Measurements from ENCODE around the gene SFMBT2.

GRCh38 chr10:7150349-7150748 is 260.5 kb downstream of the SFMBT2 start:
- TF ChIP-seq CEBPB (IDR thresholded peaks at IDR 0.05; ENCODE audit: low read depth) (no peak), EZH2 (IDR thresholded peaks at IDR 0.05) (no peak), POLR2AphosphoS5 (IDR thresholded peaks at IDR 0.05; ENCODE audit: low read depth, low read length) (no peak), SIN3A (IDR thresholded peaks at IDR 0.05; ENCODE audit: low read depth) (no peak), TCF7L2 (IDR thresholded peaks at IDR 0.05; ENCODE audit: borderline replicate concordance, extremely low read depth, insufficient read depth, insufficient read length) (no peak), POLR2A (IDR thresholded peaks at IDR 0.05; ENCODE audit: borderline replicate concordance, extremely low read depth, insufficient read depth, insufficient read length) (no peak), SRF (IDR thresholded peaks at IDR 0.05; ENCODE audit: low read depth) (no peak), RAD21 (IDR thresholded peaks at IDR 0.05; ENCODE audit: low read depth) (no peak), CBX3 (IDR thresholded peaks at IDR 0.05; ENCODE audit: low read depth) (no peak), YY1 (IDR thresholded peaks at IDR 0.05; ENCODE audit: extremely low read depth, insufficient replicate concordance, low read depth, low read length) (no peak)
- TF ChIP-seq, protein P1, sequence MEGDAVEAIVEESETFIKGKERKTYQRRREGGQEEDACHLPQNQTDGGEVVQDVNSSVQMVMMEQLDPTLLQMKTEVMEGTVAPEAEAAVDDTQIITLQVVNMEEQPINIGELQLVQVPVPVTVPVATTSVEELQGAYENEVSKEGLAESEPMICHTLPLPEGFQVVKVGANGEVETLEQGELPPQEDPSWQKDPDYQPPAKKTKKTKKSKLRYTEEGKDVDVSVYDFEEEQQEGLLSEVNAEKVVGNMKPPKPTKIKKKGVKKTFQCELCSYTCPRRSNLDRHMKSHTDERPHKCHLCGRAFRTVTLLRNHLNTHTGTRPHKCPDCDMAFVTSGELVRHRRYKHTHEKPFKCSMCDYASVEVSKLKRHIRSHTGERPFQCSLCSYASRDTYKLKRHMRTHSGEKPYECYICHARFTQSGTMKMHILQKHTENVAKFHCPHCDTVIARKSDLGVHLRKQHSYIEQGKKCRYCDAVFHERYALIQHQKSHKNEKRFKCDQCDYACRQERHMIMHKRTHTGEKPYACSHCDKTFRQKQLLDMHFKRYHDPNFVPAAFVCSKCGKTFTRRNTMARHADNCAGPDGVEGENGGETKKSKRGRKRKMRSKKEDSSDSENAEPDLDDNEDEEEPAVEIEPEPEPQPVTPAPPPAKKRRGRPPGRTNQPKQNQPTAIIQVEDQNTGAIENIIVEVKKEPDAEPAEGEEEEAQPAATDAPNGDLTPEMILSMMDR (IDR thresholded peaks at IDR 0.05 in 2 of 3, conservative IDR thresholded peaks at IDR 0.05 in 1 of 3; ENCODE audit: borderline replicate concordance in 1 of 3, insufficient read depth in 1 of 3, low read depth in 2 of 3, low read length in 2 of 3), result no peak
- TF ChIP-seq, protein P2, sequence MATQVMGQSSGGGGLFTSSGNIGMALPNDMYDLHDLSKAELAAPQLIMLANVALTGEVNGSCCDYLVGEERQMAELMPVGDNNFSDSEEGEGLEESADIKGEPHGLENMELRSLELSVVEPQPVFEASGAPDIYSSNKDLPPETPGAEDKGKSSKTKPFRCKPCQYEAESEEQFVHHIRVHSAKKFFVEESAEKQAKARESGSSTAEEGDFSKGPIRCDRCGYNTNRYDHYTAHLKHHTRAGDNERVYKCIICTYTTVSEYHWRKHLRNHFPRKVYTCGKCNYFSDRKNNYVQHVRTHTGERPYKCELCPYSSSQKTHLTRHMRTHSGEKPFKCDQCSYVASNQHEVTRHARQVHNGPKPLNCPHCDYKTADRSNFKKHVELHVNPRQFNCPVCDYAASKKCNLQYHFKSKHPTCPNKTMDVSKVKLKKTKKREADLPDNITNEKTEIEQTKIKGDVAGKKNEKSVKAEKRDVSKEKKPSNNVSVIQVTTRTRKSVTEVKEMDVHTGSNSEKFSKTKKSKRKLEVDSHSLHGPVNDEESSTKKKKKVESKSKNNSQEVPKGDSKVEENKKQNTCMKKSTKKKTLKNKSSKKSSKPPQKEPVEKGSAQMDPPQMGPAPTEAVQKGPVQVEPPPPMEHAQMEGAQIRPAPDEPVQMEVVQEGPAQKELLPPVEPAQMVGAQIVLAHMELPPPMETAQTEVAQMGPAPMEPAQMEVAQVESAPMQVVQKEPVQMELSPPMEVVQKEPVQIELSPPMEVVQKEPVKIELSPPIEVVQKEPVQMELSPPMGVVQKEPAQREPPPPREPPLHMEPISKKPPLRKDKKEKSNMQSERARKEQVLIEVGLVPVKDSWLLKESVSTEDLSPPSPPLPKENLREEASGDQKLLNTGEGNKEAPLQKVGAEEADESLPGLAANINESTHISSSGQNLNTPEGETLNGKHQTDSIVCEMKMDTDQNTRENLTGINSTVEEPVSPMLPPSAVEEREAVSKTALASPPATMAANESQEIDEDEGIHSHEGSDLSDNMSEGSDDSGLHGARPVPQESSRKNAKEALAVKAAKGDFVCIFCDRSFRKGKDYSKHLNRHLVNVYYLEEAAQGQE (IDR thresholded peaks at IDR 0.05; ENCODE audit: low read depth), result no peak
- TF ChIP-seq, protein P3, sequence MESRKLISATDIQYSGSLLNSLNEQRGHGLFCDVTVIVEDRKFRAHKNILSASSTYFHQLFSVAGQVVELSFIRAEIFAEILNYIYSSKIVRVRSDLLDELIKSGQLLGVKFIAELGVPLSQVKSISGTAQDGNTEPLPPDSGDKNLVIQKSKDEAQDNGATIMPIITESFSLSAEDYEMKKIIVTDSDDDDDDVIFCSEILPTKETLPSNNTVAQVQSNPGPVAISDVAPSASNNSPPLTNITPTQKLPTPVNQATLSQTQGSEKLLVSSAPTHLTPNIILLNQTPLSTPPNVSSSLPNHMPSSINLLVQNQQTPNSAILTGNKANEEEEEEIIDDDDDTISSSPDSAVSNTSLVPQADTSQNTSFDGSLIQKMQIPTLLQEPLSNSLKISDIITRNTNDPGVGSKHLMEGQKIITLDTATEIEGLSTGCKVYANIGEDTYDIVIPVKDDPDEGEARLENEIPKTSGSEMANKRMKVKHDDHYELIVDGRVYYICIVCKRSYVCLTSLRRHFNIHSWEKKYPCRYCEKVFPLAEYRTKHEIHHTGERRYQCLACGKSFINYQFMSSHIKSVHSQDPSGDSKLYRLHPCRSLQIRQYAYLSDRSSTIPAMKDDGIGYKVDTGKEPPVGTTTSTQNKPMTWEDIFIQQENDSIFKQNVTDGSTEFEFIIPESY (IDR thresholded peaks at IDR 0.05; ENCODE audit: extremely low read depth, insufficient replicate concordance, low read length), result no peak
- TF ChIP-seq, protein P4, sequence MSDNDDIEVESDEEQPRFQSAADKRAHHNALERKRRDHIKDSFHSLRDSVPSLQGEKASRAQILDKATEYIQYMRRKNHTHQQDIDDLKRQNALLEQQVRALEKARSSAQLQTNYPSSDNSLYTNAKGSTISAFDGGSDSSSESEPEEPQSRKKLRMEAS (IDR thresholded peaks at IDR 0.05), result no peak

Measured in HCT116 (cell line).